T-helper 1 cell treated with Interleukin-12 subunit alpha and Interleukin-12 subunit beta and Interleukin-4 antibody, amounts not matched to agents 30 μg/mL and 1 μg/mL, for 36 hours (primary cell): ENCODE data around the gene PDE9A.

ENCODE experiments used
- H3K27ac Mint-ChIP-seq: one replicate; pipeline ENCODE4 v1.8.0; 2021; ENCODE audit warnings: mild to moderate bottlenecking, mixed read lengths
- H3K27me3 Mint-ChIP-seq: one replicate; pipeline ENCODE4 v1.8.0; 2021; ENCODE audit warnings: low read depth, mixed read lengths
- H3K36me3 Mint-ChIP-seq: one replicate; pipeline ENCODE4 v1.8.0; 2021; ENCODE audit warnings: low read depth, mixed read lengths
- H3K4me1 Mint-ChIP-seq: one replicate; pipeline ENCODE4 v1.8.0; 2021; ENCODE audit warnings: low read depth, mixed read lengths
- H3K4me3 Mint-ChIP-seq: one replicate; pipeline ENCODE4 v1.8.0; 2021; ENCODE audit warnings: mild to moderate bottlenecking, moderate library complexity, mixed read lengths
- H3K9me3 Mint-ChIP-seq: one replicate; pipeline ENCODE4 v1.8.0; 2021; ENCODE audit warnings: mixed read lengths

The PDE9A gene

GRCh38 chr21:42631142-42631541 lies 22.3 kb upstream of the PDE9A start:
- H3K9me3 Mint-ChIP-seq = no peaks in the 10 kb centered on the region
- no peak overlapping the region for H3K4me3 Mint-ChIP-seq
- H3K27me3 Mint-ChIP-seq = peaks cover 12% of the 10 kb centered on the region
- H3K27ac Mint-ChIP-seq = no peak overlapping the region
- no peaks in the 10 kb centered on the region for H3K4me1 Mint-ChIP-seq
- H3K36me3 Mint-ChIP-seq = no peaks in the 10 kb centered on the region

- no peak overlapping the region for H3K4me3 Mint-ChIP-seq
- H3K36me3 Mint-ChIP-seq = no peaks in the 10 kb centered on the region
- no peak overlapping the region for H3K27ac Mint-ChIP-seq
- H3K4me1 Mint-ChIP-seq = no peaks in the 10 kb centered on the region
- H3K27me3 Mint-ChIP-seq = no peaks in the 10 kb centered on the region
- H3K9me3 Mint-ChIP-seq = no peaks in the 10 kb centered on the region
Observed at GRCh38 chr21:42632336-42632751, 21.1 kb upstream of the PDE9A start.

GRCh38 chr21:42632771-42633690 lies 20.4 kb upstream of the PDE9A start:
- no peak overlapping the region for H3K4me3 Mint-ChIP-seq
- no peaks in the 10 kb centered on the region for H3K36me3 Mint-ChIP-seq
- no peaks in the 10 kb centered on the region for H3K9me3 Mint-ChIP-seq
- H3K4me1 Mint-ChIP-seq = no peaks in the 10 kb centered on the region
- no peaks in the 10 kb centered on the region for H3K27me3 Mint-ChIP-seq
- no peak overlapping the region for H3K27ac Mint-ChIP-seq

GRCh38 chr21:42633858-42634257 lies 19.6 kb upstream of the PDE9A start:
- Mint-ChIP-seq H3K27me3 (no peaks in the 10 kb centered on the region), H3K4me1 (no peaks in the 10 kb centered on the region), H3K9me3 (no peaks in the 10 kb centered on the region), H3K36me3 (no peaks in the 10 kb centered on the region), H3K4me3 (no peak overlapping the region), H3K27ac (no peak overlapping the region)

GRCh38 chr21:42635848-42636519 lies 17.4 kb upstream of the PDE9A start:
- no peaks in the 10 kb centered on the region for H3K36me3 Mint-ChIP-seq
- no peaks in the 10 kb centered on the region for H3K4me1 Mint-ChIP-seq
- H3K4me3 Mint-ChIP-seq = no peak overlapping the region
- no peak overlapping the region for H3K27ac Mint-ChIP-seq
- H3K27me3 Mint-ChIP-seq = no peaks in the 10 kb centered on the region
- H3K9me3 Mint-ChIP-seq = no peaks in the 10 kb centered on the region

GRCh38 chr21:42636520-42637266 lies 16.7 kb upstream of the PDE9A start:
- Mint-ChIP-seq H3K27me3 (peaks cover 3% of the 10 kb centered on the region), H3K36me3 (no peaks in the 10 kb centered on the region), H3K4me3 (no peak overlapping the region), H3K27ac (no peak overlapping the region), H3K4me1 (no peaks in the 10 kb centered on the region), H3K9me3 (no peaks in the 10 kb centered on the region)

- H3K27ac Mint-ChIP-seq = no peak overlapping the region
- no peaks in the 10 kb centered on the region for H3K36me3 Mint-ChIP-seq
- H3K4me3 Mint-ChIP-seq = no peak overlapping the region
- no peaks in the 10 kb centered on the region for H3K9me3 Mint-ChIP-seq
- no peaks in the 10 kb centered on the region for H3K4me1 Mint-ChIP-seq
- peaks cover 8% of the 10 kb centered on the region for H3K27me3 Mint-ChIP-seq
Observed at GRCh38 chr21:42637267-42638041, 16.0 kb upstream of the PDE9A start.

- Mint-ChIP-seq H3K4me3 (no peak overlapping the region), H3K9me3 (no peaks in the 10 kb centered on the region), H3K36me3 (no peaks in the 10 kb centered on the region), H3K27me3 (peaks cover 12% of the 10 kb centered on the region), H3K27ac (no peak overlapping the region), H3K4me1 (no peaks in the 10 kb centered on the region)
Observed at GRCh38 chr21:42638266-42638863, 15.1 kb upstream of the PDE9A start.

GRCh38 chr21:42639646-42640152 lies 13.7 kb upstream of the PDE9A start:
- no peaks in the 10 kb centered on the region for H3K9me3 Mint-ChIP-seq
- no peaks in the 10 kb centered on the region for H3K36me3 Mint-ChIP-seq
- peaks cover 12% of the 10 kb centered on the region for H3K27me3 Mint-ChIP-seq
- H3K27ac Mint-ChIP-seq = no peak overlapping the region
- H3K4me1 Mint-ChIP-seq = no peaks in the 10 kb centered on the region
- no peak overlapping the region for H3K4me3 Mint-ChIP-seq

- Mint-ChIP-seq H3K4me1 (no peaks in the 10 kb centered on the region), H3K36me3 (no peaks in the 10 kb centered on the region), H3K27ac (no peak overlapping the region), H3K9me3 (no peaks in the 10 kb centered on the region), H3K27me3 (peaks cover 12% of the 10 kb centered on the region), H3K4me3 (no peak overlapping the region)
Observed at GRCh38 chr21:42640486-42640885, 12.9 kb upstream of the PDE9A start.

- H3K9me3 Mint-ChIP-seq = no peaks in the 10 kb centered on the region
- no peaks in the 10 kb centered on the region for H3K36me3 Mint-ChIP-seq
- no peak overlapping the region for H3K27ac Mint-ChIP-seq
- peaks cover 12% of the 10 kb centered on the region for H3K27me3 Mint-ChIP-seq
- no peak overlapping the region for H3K4me3 Mint-ChIP-seq
- H3K4me1 Mint-ChIP-seq = no peaks in the 10 kb centered on the region
Observed at GRCh38 chr21:42641311-42642218, 11.9 kb upstream of the PDE9A start.

GRCh38 chr21:42642219-42642745 lies 11.1 kb upstream of the PDE9A start:
- H3K4me3 Mint-ChIP-seq = no peak overlapping the region
- peaks cover 12% of the 10 kb centered on the region for H3K27me3 Mint-ChIP-seq
- no peaks in the 10 kb centered on the region for H3K36me3 Mint-ChIP-seq
- H3K27ac Mint-ChIP-seq = no peak overlapping the region
- no peaks in the 10 kb centered on the region for H3K4me1 Mint-ChIP-seq
- H3K9me3 Mint-ChIP-seq = no peaks in the 10 kb centered on the region
